ENCODE results near the gene OR6M1.

The OR6M1 gene, protein sequence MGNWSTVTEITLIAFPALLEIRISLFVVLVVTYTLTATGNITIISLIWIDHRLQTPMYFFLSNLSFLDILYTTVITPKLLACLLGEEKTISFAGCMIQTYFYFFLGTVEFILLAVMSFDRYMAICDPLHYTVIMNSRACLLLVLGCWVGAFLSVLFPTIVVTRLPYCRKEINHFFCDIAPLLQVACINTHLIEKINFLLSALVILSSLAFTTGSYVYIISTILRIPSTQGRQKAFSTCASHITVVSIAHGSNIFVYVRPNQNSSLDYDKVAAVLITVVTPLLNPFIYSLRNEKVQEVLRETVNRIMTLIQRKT

DNA sequence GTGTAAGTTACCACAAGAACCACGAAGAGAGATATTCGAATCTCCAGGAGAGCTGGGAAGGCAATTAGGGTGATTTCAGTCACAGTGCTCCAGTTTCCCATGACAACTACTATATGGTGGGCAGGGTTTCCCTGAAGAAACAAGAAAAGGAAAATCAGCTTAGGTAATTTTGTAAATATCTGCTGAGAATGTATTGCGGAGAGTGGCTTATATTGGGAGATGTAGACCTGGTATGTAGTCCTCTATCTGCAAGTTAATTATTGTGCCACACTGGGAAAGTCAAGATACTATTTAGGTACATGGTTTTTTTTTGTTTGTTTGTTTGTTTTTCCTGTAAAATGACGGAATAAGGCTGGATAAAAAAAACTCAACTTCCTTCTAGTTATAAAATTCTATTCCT is at the start of gene OR6M1:
Gene OR6M1 (minus strand): TSS at position 101 of the 400 bp plus-strand sequence. CDS start 0 bp downstream, at position 101.
- DNase-seq (ENCODE audit: low spot score): no peak

DNA sequence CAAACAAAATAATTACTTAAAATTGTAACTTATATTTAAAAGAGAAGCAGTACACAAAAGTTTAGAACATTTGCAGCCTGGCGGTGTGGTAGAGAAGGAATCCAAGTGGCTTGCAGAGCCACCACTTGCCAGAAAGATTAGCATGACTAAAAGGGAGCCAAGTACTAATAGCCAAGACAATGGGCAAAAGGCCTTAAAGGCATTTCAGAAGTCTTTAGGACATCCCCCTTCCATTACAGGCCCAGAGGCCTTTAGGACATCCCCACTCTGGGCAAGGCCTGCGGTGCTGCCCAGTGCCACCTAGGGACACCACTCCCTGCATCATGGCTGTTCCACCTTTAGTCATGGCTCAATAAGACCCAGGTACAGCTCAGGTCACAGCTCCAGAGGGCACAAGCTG is 46.9 kb upstream of the OR6M1 start:
- no peak for DNase-seq (ENCODE audit: low spot score)

- DNase-seq (ENCODE audit: low spot score): no peak
Observed at GRCh38 chr11:123852321-123852720, 46.2 kb upstream of the OR6M1 start.

- no peak for DNase-seq (ENCODE audit: low spot score)
Observed at GRCh38 chr11:123851110-123851509, 45.0 kb upstream of the OR6M1 start.

DNA sequence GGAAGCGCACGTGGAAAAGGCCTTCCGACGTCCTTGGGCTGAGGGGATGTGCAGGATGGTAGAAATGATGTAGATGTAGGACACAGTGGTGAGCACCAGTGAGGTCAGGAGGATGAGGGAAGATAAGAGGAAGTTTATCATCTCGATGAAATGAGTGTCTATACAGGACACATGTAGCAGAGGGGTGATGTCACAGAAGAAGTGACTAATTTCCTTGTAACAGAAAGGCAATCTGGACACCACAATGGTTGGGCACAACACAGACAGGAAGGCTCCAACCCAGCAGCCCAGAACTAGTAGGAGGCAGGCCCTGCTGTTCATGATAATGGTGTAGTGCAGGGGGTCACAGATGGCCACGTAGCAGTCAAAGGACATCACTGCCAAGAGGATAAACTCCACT is 35.0 kb upstream of the OR6M1 start:
- no peak for DNase-seq (ENCODE audit: low spot score)

DNA sequence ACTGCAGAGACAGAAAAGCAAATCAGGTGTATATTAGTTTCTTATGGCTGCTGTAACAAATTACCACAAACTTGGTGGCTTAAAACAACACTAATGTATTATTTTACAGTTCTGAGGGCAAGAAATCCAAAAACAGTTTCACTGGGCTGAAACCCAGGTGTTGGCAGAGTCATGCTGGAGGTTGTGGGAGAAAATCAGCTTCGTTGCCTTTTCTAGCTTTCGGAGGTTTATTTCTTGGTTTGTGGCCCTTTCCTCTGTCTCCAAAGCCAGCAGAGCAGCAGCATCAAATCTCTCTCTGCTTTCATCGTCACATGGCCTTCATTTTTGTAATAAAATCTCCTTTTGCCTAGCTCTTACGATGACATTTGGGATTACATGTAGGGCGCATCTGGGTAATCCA is 33.0 kb upstream of the OR6M1 start:
- no peak for DNase-seq (ENCODE audit: low spot score)

DNA sequence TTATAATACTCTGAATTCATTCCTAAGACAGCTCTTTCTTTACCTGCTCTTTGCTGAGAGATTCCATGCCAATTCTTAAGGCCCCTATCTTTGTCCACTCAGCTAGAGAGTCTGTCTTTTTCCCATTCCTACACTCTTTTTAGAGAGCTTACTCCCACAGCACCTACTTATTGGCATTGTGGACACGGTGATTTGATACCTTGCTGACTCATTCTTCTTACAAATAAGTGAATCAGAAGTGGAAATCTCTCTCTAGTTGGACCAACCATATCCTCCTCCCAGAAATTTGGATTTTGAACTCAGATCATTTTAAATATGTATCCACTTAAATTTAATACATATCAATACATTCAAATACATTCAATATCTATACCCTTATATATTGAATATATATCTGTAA is 32.5 kb upstream of the OR6M1 start:
- no peak for DNase-seq (ENCODE audit: low spot score)

DNA sequence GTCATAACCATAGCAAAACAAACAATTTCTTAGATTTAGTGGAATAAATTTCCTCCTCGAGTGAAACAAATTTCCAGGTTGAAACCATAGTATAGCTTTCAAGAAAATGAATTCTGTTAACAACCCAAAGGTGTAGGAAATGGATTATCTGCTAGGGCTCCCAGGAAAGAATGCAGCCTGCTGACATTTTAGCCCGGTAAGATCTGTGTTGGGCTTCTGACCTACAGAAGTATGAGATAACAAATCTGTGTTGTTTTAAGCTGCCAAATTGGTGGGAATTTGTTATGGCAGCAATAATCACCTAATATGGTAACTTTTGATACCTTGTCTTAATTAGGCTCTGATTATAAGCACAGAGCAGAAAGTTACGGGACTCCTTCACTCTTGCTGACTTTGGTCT is 32.0 kb upstream of the OR6M1 start:
- no peak for DNase-seq (ENCODE audit: low spot score)

GRCh38 chr11:123833095-123833494 is 26.9 kb upstream of the OR6M1 start:
- DNase-seq (ENCODE audit: low spot score): no peak

GRCh38 chr11:123829745-123830144 is 23.6 kb upstream of the OR6M1 start:
- no peak for DNase-seq (ENCODE audit: low spot score)

- DNase-seq (ENCODE audit: low spot score): no peak
Observed at GRCh38 chr11:123822599-123822998, 16.4 kb upstream of the OR6M1 start.

- no peak for DNase-seq (ENCODE audit: low spot score)
Observed at GRCh38 chr11:123822032-123822431, 15.9 kb upstream of the OR6M1 start.

DNA sequence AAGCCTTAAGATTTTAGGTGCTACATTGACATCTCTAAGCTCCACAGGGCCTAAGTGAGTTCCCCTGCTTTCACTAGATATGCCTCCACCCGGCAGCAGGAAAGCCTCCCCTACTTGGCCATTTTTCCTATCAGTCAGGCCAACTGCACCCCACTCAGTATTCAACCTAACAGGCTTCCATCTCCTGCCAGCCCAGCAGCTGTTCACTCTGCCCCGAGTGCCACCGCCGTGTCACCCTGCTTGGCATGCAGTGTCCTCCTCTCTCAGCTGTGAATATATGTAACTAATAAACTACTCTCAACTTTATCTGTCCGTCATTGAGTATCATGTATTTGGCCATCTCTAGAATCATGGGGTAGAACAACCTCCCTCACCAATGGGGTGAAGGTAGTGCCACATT is 9.0 kb upstream of the OR6M1 start:
- DNase-seq (ENCODE audit: low spot score): no peak

- no peak for DNase-seq (ENCODE audit: low spot score)
Observed at GRCh38 chr11:123801765-123802164, 4.4 kb downstream of the OR6M1 start.

DNA sequence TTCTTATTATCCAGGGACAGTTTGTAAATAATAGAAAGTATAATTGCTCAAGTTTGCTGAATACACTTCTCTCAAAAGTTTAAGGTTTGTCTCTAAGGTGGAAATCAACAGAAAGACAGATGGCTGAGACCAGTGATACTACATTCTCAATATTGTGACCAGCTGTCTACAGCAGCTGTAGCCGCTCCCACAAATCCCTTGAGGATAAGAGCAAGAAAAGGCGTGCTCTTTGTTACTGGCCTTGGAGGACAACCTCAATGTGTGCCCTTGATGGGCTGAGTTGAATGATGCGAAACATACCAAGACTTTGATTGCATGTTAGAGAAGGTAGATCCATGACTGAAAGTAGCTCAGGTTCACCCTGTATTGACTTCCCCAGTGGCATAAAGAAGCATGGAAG is 6.1 kb downstream of the OR6M1 start:
- DNase-seq (ENCODE audit: low spot score): no peak

DNA sequence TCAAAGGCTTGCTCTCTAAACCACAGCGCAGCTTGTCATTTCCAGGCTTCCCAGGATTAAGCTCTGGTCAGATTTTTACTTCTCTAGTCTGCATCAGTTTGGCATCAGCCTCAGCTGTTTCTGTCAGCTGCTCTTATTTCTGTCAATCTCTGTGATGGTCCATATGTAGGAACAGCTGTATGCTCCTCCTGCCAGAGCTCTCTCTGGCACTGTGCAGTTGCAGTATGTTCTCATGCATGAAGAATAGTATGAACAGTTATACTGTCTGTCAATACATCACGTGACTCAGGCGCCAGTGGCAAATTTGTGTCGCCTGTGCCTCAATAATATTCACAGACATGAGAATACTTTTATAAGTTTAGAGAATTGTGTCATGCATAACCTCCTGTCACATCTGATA is 6.7 kb downstream of the OR6M1 start:
- no peak for DNase-seq (ENCODE audit: low spot score)

- no peak for DNase-seq (ENCODE audit: low spot score)
Observed at GRCh38 chr11:123798513-123799252, 7.5 kb downstream of the OR6M1 start.

GRCh38 chr11:123798079-123798478 is 8.1 kb downstream of the OR6M1 start:
- DNase-seq (ENCODE audit: low spot score): no peak

- DNase-seq (ENCODE audit: low spot score): no peak
Observed at GRCh38 chr11:123797541-123797940, 8.6 kb downstream of the OR6M1 start.

- no peak for DNase-seq (ENCODE audit: low spot score)
Observed at GRCh38 chr11:123797114-123797513, 9.0 kb downstream of the OR6M1 start.

DNA sequence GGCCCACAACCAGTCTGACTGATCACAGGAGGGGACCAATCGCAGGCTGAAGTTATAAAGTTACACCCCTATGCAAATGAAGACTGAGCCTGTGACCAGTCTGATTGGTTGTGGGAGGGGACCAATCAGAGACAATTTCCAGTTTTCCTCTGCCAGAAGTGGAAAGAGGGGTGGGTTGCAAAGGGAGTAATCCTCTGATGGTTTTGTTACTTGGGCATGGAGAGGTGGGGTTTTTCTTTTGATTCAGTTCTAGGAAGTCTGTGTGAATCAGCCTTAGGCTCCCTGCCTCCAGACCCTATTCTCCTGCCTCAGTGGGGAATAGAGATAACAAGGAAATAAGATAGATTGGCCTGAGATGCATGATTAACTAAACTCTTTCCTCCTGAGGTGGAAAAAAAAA is 9.9 kb downstream of the OR6M1 start:
- no peak for DNase-seq (ENCODE audit: low spot score)

DNA sequence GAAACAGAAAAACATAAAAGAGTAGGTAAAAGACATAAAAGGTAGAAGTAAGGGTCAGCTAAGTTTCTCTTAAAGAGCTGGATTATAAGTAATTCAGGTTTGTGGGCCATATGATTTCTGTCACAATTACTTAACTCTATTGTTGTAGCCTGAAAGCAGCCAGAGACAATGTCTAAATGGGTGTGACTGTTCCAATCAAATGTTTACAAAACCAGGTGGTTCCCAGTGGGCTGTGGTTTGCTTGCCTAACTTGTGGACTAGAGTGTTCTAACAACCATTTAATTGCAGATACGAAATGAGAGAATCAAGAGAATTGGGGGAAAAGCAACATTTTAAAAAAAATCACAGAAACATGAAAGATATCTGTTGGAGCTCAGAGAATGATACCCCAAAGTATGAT is 22.6 kb downstream of the OR6M1 start:
- DNase-seq (ENCODE audit: low spot score): no peak

DNA sequence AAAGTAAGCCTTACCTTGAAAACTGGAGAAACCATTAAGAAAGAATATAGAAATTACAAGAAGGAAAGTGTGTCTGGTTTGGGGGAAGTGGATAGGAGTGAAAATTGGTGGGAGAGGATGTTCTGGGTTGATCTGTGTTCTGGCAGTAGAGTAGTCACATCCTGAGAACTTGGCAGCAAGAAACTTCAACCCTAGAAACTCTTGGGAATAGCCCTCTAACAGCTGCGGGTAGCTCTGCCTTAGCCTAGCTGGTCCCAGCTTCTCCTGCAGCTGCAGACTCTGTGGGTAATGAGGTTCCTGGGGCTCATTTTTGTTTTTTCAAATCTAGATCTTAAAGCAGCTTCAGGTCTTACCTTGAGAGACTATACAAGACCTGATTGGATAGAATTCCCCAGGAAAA is 27.6 kb downstream of the OR6M1 start:
- DNase-seq (ENCODE audit: low spot score): no peak
